Mononuclear cell (primary cell): Measurements from ENCODE around the gene CCDC6. TPM values are rescaled to one million over a fixed set of nuclear protein-coding genes. Genes with fewer than 3 reads are reported as not detected.

Experiments used
- H3K27me3 ChIP-seq: 2 replicates; pipeline ENCODE4 v1.6.0; 2011; ENCODE audit warnings: low read length, control low read depth; ENCODE audit not compliant: insufficient read depth
- H3K4me1 ChIP-seq: 2 replicates; pipeline ENCODE4 v1.5.1; 2011; ENCODE audit warnings: mild to moderate bottlenecking, low read length, control low read depth; ENCODE audit not compliant: insufficient read depth
- H3K4me3 ChIP-seq: 2 replicates; pipeline ENCODE4 v1.5.1; 2011; ENCODE audit warnings: mild to moderate bottlenecking, low read length, moderate library complexity
- H3K9me3 ChIP-seq: 2 replicates; pipeline ENCODE4 v1.5.1; 2011; ENCODE audit warnings: low read depth, mild to moderate bottlenecking, control low read depth, low read length
- total RNA-seq: library from RNA; depleted of rRNA; stranded (reverse); fragments of >200 nt; gene quantifications from one replicate; pipeline ENCODE4 v1.2.3, GENCODE V29; 2012

CCDC6 gene
- total RNA-seq, 1 donor: 32.0 TPM

- peaks cover 13% of the 10 kb centered on the region for H3K4me1 ChIP-seq
- no peaks in the 10 kb centered on the region for H3K9me3 ChIP-seq
- H3K4me3 ChIP-seq: no peak overlapping the region
- no peaks in the 10 kb centered on the region for H3K27me3 ChIP-seq
Observed at GRCh38 chr10:59832506-59832905, 73.8 kb downstream of the CCDC6 start.

- peaks cover 13% of the 10 kb centered on the region for H3K4me1 ChIP-seq
- H3K4me3 ChIP-seq: no peak overlapping the region
Observed at GRCh38 chr10:59831658-59832503, 74.5 kb downstream of the CCDC6 start.

GRCh38 chr10:59830601-59831259, 75.6 kb downstream of the CCDC6 start:
- no peak overlapping the region for H3K4me3 ChIP-seq

More at GRCh38 chr10:59831658-59832503, 74.5 kb downstream of the CCDC6 start:
- Histone ChIP-seq H3K9me3 (no peaks in the 10 kb centered on the region), H3K27me3 (no peaks in the 10 kb centered on the region)

GRCh38 chr10:59829601-59830000, 76.8 kb downstream of the CCDC6 start:
- Histone ChIP-seq H3K4me3 (no peak overlapping the region), H3K4me1 (peaks cover 8% of the 10 kb centered on the region), H3K9me3 (no peaks in the 10 kb centered on the region), H3K27me3 (no peaks in the 10 kb centered on the region)

More at GRCh38 chr10:59830601-59831259, 75.6 kb downstream of the CCDC6 start:
- H3K9me3 ChIP-seq: no peaks in the 10 kb centered on the region
- H3K27me3 ChIP-seq: no peaks in the 10 kb centered on the region
- peaks cover 11% of the 10 kb centered on the region for H3K4me1 ChIP-seq

- H3K4me3 ChIP-seq: no peak overlapping the region
- H3K4me1 ChIP-seq: peaks cover 7% of the 10 kb centered on the region
- H3K9me3 ChIP-seq: no peaks in the 10 kb centered on the region
- H3K27me3 ChIP-seq: no peaks in the 10 kb centered on the region
Observed at GRCh38 chr10:59829024-59829423, 77.3 kb downstream of the CCDC6 start.

GRCh38 chr10:59825932-59826331, 80.4 kb downstream of the CCDC6 start:
- Histone ChIP-seq H3K4me3 (no peak overlapping the region), H3K27me3 (no peaks in the 10 kb centered on the region), H3K9me3 (no peaks in the 10 kb centered on the region), H3K4me1 (no peaks in the 10 kb centered on the region)

GRCh38 chr10:59823751-59824150, 82.6 kb downstream of the CCDC6 start:
- Histone ChIP-seq H3K4me3 (no peak overlapping the region), H3K9me3 (no peaks in the 10 kb centered on the region), H3K27me3 (no peaks in the 10 kb centered on the region), H3K4me1 (no peaks in the 10 kb centered on the region)

GRCh38 chr10:59823111-59823510, 83.2 kb downstream of the CCDC6 start:
- Histone ChIP-seq H3K4me3 (no peak overlapping the region), H3K9me3 (no peaks in the 10 kb centered on the region), H3K4me1 (peaks cover 3% of the 10 kb centered on the region), H3K27me3 (no peaks in the 10 kb centered on the region)

GRCh38 chr10:59820471-59820870, 85.9 kb downstream of the CCDC6 start:
- no peaks in the 10 kb centered on the region for H3K9me3 ChIP-seq
- H3K4me3 ChIP-seq: no peak overlapping the region
- H3K27me3 ChIP-seq: no peaks in the 10 kb centered on the region
- H3K4me1 ChIP-seq: peaks cover 8% of the 10 kb centered on the region

GRCh38 chr10:59819683-59820082, 86.7 kb downstream of the CCDC6 start:
- H3K27me3 ChIP-seq: no peaks in the 10 kb centered on the region
- H3K4me1 ChIP-seq: peaks cover 8% of the 10 kb centered on the region
- no peak overlapping the region for H3K4me3 ChIP-seq
- H3K9me3 ChIP-seq: no peaks in the 10 kb centered on the region

- Histone ChIP-seq H3K4me3 (no peak overlapping the region), H3K27me3 (no peaks in the 10 kb centered on the region), H3K4me1 (peaks cover 8% of the 10 kb centered on the region), H3K9me3 (no peaks in the 10 kb centered on the region)
Observed at GRCh38 chr10:59819265-59819664, 87.1 kb downstream of the CCDC6 start.

- H3K4me3 ChIP-seq: no peak overlapping the region
- no peaks in the 10 kb centered on the region for H3K27me3 ChIP-seq
- peaks cover 8% of the 10 kb centered on the region for H3K4me1 ChIP-seq
- H3K9me3 ChIP-seq: no peaks in the 10 kb centered on the region
Observed at GRCh38 chr10:59817773-59818172, 88.6 kb downstream of the CCDC6 start.

- H3K27me3 ChIP-seq: no peaks in the 10 kb centered on the region
- H3K4me1 ChIP-seq: peaks cover 8% of the 10 kb centered on the region
- no peak overlapping the region for H3K4me3 ChIP-seq
- H3K9me3 ChIP-seq: no peaks in the 10 kb centered on the region
Observed at GRCh38 chr10:59814878-59815277, 91.5 kb downstream of the CCDC6 start.

GRCh38 chr10:59812519-59813122, 93.7 kb downstream of the CCDC6 start:
- H3K9me3 ChIP-seq: no peaks in the 10 kb centered on the region
- H3K4me1 ChIP-seq: peaks cover 5% of the 10 kb centered on the region
- no peak overlapping the region for H3K4me3 ChIP-seq
- H3K27me3 ChIP-seq: no peaks in the 10 kb centered on the region

GRCh38 chr10:59809644-59809974, 96.7 kb downstream of the CCDC6 start:
- Histone ChIP-seq H3K27me3 (no peaks in the 10 kb centered on the region), H3K4me1 (peaks cover 5% of the 10 kb centered on the region), H3K9me3 (no peaks in the 10 kb centered on the region), H3K4me3 (no peak overlapping the region)
